Type B pancreatic cell (in vitro differentiated cells): ENCODE measurements around the gene AP1M1. TPM values are rescaled to one million over a fixed set of nuclear protein-coding genes. Genes with fewer than 3 reads are reported as not detected.

Source experiments
- DNase-seq: peaks from one replicate; pipeline ENCODE4 v3.0.0; 2021; ENCODE audit warnings: mixed read lengths; ENCODE audit not compliant: unreplicated experiment; ENCODE audit errors: extremely low spot score
- H3K27ac Mint-ChIP-seq: 2 replicates; pipeline ENCODE4 v1.8.0; 2021; ENCODE audit warnings: mild to moderate bottlenecking, mixed read lengths
- H3K27me3 Mint-ChIP-seq: 2 replicates; pipeline ENCODE4 v1.8.0; 2021; ENCODE audit warnings: mixed read lengths
- H3K36me3 Mint-ChIP-seq: 2 replicates; pipeline ENCODE4 v1.8.0; 2021; ENCODE audit warnings: mixed read lengths
- H3K4me1 Mint-ChIP-seq: one replicate; pipeline ENCODE4 v1.8.0; 2021; ENCODE audit warnings: mixed read lengths; ENCODE audit not compliant: unreplicated experiment
- H3K4me3 Mint-ChIP-seq: 2 replicates; pipeline ENCODE4 v1.8.0; 2021; ENCODE audit warnings: mild to moderate bottlenecking, mixed read lengths
- H3K9me3 Mint-ChIP-seq: 2 replicates; pipeline ENCODE4 v1.8.0; 2021; ENCODE audit warnings: mixed read lengths
- CTCF ChIP-seq: fragments of 200-600 bp; sonication (generic); conservative IDR thresholded peaks from 2 replicates; pipeline ENCODE4 v1.5.0; 2021; ENCODE audit warnings: antibody characterized with exemption, mild to moderate bottlenecking
- total RNA-seq: library from RNA; stranded (reverse); gene quantifications from 2 replicates; pipeline ENCODE4 v1.2.1, GENCODE V29; 2021; ENCODE audit warnings: low replicate concordance

The AP1M1 gene
- total RNA-seq, 1 donor from 2014 or later, result 75.0 TPM

DNA sequence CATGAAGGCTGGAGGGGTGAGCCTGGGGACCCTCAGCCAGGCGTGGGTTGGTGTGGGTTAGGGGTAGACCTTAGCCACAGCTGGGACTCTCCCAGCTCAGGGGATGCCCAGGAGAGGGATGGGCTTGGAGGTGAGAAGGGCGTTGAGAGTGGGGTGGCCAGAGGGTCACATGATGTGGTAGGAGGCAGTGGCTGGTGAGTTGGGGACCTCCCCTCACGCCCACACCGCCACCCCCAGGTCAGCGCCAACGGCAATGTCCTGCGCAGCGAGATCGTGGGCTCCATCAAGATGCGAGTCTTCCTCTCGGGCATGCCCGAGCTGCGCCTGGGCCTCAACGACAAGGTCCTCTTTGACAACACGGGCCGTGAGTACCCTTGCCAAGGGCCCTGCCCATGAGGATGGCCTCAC, 28.5 kb downstream of the AP1M1 start:
- DNase-seq, result no peak
- Mint-ChIP-seq H3K36me3 (peaks cover 18% of the 10 kb centered on the region), H3K27me3 (no peaks in the 10 kb centered on the region), H3K4me3 (no peak overlapping the region), H3K4me1 (no peaks in the 10 kb centered on the region), H3K9me3 (no peaks in the 10 kb centered on the region), H3K27ac (no peak overlapping the region)
- TF ChIP-seq CTCF, result no peak

DNA sequence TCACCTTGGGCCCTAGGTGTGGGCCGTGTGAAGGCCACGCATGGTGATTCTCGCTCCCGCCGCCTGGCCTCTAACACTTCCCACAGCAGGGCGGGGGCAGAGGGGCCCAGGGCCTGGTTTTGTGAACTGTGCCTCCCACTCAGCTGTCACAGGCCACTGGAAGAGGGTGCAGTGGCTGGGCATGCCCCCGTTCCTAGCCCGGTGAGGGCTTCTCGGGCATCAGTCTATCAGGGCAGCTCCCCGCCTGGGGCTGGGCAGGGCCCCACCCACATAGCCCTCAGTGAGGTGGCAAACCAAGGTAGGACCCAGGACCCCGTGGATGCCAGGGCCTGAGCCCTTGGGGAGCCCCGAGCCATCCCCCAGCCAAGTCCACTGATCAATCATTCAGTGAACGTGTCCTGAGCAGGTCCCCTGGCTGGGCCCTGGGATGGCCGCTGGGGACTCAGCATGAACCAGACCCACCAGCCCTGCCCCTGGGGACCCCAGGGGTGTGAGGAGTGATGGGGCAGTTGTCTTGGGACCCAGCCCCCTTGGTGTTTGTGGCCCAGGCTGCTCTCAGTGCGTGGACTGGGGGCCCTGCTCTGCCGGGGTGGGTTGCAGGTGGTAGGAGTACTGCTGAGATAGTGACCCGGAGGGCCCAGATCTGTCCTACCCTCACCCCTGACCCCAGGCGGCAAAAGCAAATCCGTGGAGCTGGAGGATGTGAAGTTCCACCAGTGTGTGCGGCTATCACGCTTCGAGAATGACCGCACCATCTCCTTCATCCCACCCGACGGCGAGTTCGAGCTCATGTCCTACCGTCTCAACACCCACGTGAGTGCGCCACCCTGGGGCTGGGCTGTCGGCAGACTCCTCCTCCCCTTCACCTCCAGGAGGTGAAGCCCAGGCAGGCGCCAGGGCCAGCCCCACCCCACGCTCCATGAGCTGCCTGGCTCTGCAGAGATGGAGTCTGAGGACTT, 29.4 kb downstream of the AP1M1 start:
- TF ChIP-seq CTCF, result no peak
- no peaks in the 10 kb centered on the region for H3K9me3 Mint-ChIP-seq
- H3K27me3 Mint-ChIP-seq, result no peaks in the 10 kb centered on the region
- H3K4me1 Mint-ChIP-seq, result no peaks in the 10 kb centered on the region
- no peak overlapping the region for H3K4me3 Mint-ChIP-seq
- peaks cover 19% of the 10 kb centered on the region for H3K36me3 Mint-ChIP-seq
- no peak for DNase-seq
- H3K27ac Mint-ChIP-seq, result no peak overlapping the region

DNA sequence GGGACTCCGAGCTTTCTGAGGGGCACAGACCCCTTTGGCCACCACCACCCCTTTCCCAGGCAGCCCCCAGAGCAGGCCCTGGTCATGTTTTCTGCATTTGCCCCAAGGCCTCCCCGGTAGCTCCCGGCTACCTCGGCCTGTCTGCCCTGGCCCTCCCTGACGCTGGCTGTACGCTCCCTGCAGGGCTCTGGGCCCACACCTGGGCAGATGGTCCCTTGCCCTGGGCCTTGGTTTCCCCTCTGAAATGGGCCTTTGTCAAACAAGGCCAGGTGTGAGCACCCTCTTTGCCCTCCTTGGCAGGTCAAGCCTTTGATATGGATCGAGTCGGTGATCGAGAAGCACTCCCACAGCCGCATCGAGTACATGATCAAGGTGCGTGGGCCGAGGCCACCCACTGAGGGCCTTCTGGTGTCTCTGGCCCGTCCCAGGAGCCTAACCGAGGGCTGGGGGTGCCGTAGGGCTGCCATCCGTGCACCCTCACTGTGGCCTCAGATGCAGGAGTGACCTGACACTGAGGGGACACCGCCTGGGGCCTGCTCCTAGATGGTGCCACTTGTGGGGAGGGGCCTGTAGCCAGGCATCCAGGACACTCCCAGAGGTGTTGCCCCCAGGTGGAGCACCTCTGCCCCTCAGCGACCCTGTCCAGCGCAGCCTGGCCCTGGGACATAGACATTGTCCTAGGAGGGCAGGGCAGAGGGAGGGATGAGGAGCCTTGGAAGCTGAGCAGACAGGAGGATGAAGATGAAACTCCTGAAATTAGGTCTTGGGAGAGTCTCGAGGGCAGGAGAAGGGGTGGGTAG, 30.3 kb downstream of the AP1M1 start:
- peak; percentile 69 for DNase-seq

GRCh38 chr19:16228637-16229321, 31.1 kb downstream of the AP1M1 start:
- no peaks in the 10 kb centered on the region for H3K9me3 Mint-ChIP-seq
- no peaks in the 10 kb centered on the region for H3K4me1 Mint-ChIP-seq
- H3K4me3 Mint-ChIP-seq, result no peak overlapping the region
- H3K36me3 Mint-ChIP-seq, result peaks cover 14% of the 10 kb centered on the region
- H3K27me3 Mint-ChIP-seq, result no peaks in the 10 kb centered on the region
- no peak overlapping the region for H3K27ac Mint-ChIP-seq
- no peak for DNase-seq
- no peak for TF ChIP-seq CTCF

More for the DNA sequence above, 30.3 kb downstream of the AP1M1 start:
- no peak overlapping the region for H3K27ac Mint-ChIP-seq
- no peaks in the 10 kb centered on the region for H3K27me3 Mint-ChIP-seq
- no peak for TF ChIP-seq CTCF
- peaks cover 14% of the 10 kb centered on the region for H3K36me3 Mint-ChIP-seq
- no peaks in the 10 kb centered on the region for H3K4me1 Mint-ChIP-seq
- no peaks in the 10 kb centered on the region for H3K9me3 Mint-ChIP-seq
- H3K4me3 Mint-ChIP-seq, result no peak overlapping the region

GRCh38 chr19:16229322-16229641, 31.6 kb downstream of the AP1M1 start:
- no peak for DNase-seq
- Mint-ChIP-seq H3K4me3 (no peak overlapping the region), H3K9me3 (no peaks in the 10 kb centered on the region), H3K27ac (no peak overlapping the region), H3K27me3 (no peaks in the 10 kb centered on the region), H3K4me1 (no peaks in the 10 kb centered on the region), H3K36me3 (peaks cover 14% of the 10 kb centered on the region)
- no peak for TF ChIP-seq CTCF
